ENCODE measurements around the gene NOD2.

The NOD2 gene

DNA sequence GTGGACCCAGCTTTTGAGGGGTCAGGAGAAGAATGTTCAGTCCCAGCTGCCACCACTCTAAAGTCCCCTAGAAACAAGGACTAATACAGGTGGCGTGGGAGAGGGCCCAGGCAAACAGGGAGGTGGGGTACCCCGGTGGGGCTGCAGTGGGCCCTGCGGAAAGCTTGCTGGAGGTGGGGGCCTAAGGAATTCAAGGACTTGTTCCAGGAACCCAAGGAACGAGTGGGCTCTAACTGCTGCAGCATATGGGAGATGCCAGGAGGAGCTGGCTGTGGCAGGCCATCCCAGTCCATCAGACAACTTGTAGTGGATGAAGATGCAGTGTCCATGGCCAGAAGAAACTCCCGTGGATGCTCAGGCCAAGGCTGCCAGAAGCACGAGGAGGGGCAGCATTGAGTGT lies 22.9 kb upstream of the NOD2 start:
- no peak for DNase-seq

- no peak for DNase-seq
These were observed 21.7 kb upstream of the NOD2 start for GRCh38 chr16:50671644-50672260.

DNA sequence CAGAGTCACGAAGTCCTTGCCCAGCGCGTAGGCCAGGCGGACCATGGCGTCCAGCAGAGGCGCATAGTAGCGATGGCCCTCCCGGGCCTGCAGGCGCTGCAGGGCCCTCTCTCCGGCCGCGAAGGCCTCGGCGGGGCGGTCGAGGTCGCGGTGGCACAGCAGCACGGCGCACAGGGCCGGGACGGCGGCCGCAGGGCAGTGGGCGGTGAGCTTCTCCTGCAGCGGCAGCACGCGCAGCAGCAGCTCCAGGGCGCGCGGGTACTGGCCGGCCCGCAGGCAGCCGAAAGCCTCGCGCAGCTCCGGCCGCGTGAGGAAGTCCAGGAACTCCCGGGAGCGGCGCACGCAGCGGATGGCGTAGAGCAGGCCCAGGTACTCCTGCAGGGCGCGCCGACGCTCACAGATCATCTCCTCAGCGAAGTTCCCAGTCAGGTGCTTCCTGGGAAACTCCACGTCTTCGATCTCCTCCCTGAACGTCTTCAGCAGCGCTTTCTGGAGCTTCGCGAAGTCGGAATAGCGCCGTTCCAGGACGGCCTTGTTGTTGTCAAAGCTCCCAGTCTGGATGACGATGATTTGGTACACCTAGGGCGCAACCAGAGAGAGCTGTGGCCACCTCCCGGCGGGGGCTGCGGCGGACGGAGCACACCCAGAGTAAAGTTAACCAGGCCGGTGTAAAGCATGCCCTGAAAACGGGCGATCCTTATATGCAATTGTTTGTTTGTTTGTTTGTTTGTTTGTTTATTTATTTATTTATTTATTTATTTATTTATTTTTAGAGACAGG lies 19.7 kb upstream of the NOD2 start:
- no peak for DNase-seq

- DNase-seq = no peak
These were observed 18.6 kb upstream of the NOD2 start for GRCh38 chr16:50674831-50675230.

- no peak for DNase-seq
These were observed 17.5 kb upstream of the NOD2 start for GRCh38 chr16:50675686-50676610.

GRCh38 chr16:50676684-50677225 lies 16.7 kb upstream of the NOD2 start:
- no peak for DNase-seq

DNA sequence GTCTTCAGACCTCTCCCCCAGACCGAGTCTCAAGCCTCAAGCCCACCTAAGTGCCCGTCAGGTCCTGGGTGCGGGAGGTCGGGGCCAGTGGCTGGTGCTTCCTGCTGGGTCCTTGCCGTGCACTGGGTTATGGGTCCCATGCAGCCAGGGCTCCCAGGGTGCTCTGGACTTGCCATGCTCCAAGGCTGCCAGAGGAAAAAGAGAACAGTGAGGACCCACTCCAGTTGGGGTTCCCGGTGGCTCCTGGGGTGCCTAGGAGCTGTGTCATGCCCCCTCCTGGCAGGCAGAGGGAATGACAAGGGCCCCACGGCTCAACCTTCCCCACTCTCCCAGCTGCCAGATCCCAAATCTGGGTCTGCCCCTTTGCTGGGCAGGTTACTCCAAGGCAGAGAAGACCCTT lies 16.1 kb upstream of the NOD2 start:
- no peak for DNase-seq

DNA sequence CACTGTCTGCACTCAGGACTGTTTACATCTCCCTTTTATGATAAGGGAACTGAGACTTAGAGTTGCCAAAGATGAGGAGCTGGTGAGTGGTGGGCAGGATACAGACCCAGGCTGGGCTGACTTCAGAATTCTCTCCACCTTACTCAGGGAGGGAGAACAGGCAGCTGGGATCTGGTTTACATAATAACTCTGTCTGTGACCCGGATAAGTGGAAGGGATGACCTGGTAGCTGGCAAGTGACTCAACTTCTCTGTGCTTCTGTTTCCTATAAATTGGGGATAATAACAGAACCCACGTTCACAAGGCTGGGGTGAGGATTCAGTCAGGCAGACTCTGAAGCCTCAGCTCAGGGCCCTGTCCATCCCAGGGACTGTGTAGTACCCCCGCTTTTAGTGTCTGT lies 14.9 kb upstream of the NOD2 start:
- no peak for DNase-seq

DNA sequence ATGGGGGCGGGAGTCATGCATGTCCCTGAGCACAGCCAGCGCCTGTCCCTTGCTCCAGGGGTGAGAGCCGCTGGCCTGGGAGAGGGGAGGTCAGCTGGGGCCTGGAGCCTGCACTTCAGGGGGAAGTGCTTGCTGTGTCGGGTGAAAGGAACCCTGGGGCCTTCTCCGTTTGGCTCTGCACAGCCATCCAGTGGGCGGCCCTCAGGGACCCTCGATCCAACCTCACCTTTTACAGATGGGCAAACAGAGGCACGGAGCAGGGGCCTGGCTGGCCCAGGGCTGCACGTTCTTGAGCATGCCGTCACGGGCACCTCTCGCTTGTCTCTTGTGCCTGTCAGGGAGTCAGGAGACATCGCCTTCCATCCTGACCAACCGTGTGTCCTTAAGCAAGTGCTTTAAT lies 14.1 kb upstream of the NOD2 start:
- no peak for DNase-seq

- DNase-seq = no peak
These were observed 13.5 kb upstream of the NOD2 start for GRCh38 chr16:50679676-50680555.

DNA sequence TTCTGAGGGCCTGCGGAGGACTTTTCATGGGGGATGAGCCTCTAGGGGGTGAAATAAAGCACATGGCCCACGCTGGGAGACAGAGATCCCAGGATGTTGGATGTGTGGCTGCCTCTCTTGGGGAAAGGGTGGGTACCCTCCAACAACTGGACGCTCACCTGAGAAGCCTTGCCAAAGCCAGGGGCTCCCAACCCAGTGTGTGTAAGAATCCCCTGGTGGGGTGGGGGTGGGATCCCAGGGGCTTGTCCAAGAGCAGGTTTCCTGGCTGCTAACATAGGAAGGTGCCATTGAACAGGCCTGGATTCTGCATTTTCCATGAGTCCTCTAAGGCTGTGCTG lies 12.9 kb upstream of the NOD2 start:
- DNase-seq = no peak

- DNase-seq = no peak
These were observed 12.2 kb upstream of the NOD2 start, which contains the start of gene SNX20 for GRCh38 chr16:50681021-50681885. TSS of gene SNX20 (minus strand) at chr16:50681312. CDS start at chr16:50677526, 3,786 bp downstream.

DNA sequence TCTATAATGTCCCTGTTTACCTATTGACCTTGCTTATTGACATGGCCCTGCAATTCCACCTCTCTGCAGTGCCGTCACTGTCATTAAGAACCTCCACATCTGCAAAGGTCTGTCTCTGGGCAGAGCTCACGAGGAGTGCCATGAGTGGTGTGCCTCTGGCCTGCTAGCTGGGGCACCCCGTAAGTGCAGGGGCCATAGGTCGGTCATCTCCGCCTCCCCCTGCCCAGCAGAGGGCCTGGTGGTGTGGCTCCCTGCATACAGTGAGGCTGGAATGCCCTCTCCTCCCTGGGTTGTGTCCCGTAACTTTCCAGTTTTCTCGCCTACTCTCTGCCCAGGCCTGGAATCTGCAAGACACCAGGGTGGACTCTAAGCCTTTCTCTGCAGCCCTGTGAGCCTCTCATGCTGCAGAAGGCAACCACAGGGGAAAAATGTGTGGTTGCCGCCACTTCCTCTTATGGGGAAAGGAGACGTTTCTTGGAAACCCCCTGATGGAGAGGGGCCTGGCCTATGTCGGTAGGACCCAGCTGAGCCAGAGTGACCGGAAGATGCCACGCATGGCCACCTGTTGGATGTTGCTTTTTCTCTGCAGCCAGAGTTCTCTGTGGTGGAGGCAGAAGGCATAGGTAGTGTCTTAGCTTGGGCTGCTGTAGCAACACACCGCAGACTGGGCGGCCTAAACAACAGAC lies 9.6 kb upstream of the NOD2 start:
- DNase-seq = peak in 2 of 14 donors; percentile 22 to 45

DNA sequence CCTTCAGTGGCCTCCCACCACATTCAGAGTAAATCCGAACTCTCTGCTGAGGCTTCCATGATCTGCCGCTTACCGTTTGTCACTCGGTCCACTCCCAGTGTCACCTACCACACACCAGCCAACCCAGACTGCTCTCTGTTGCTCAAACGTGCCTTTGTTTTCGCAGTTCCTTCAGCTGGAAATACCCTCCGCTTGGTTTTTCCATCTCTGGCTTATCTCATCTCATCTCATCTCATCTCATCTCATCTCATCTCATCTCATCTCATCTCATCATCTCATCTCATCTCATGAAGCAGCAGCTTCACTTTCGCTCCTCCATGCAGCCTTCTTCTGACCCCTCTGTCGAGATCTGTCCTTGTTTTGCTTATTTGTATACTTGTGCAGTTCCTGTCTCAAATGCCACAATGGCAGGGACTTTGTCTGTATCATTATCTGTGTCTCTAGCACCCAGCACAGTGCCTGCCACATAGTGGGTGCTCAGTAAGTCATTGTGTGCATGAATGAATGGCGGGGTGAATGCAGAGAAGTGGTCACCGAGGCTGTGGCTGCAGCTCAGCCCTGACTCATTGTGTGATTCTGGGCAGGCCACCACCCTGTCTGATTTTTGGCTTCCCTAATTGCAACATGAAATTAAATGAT lies 8.5 kb upstream of the NOD2 start:
- no peak for DNase-seq

DNA sequence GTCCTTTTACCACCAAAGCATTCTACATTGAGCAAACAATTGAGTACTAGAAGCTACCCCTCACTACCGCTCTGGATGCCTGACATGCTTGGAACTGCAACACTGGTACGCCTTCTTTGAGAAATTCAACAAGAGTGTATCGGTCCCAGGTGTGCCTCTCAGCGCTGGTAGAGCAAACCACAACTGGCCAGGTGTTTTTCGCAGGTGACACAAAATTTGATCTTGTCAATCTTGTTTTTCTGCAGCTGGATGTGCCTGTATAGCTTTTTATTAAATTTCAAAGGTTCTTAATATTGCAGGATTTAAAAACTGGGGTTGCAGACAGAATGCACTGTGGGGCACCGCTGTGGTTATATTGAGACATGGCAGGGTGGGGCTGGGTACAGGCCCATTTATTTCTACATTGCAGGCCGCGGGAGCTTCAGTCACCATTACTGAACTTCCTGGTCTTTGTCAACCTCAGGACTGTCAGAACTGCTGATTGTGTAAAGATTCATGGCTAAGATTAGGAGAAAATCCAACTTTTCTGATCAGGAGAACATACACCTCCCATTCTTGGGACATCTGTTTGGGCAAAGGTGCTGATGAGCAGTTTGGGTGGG lies 7.8 kb upstream of the NOD2 start:
- DNase-seq = no peak

- no peak for DNase-seq
These were observed 5.3 kb upstream of the NOD2 start for GRCh38 chr16:50688083-50688482.

- DNase-seq = no peak
These were observed 4.5 kb upstream of the NOD2 start for GRCh38 chr16:50688867-50689266.

DNA sequence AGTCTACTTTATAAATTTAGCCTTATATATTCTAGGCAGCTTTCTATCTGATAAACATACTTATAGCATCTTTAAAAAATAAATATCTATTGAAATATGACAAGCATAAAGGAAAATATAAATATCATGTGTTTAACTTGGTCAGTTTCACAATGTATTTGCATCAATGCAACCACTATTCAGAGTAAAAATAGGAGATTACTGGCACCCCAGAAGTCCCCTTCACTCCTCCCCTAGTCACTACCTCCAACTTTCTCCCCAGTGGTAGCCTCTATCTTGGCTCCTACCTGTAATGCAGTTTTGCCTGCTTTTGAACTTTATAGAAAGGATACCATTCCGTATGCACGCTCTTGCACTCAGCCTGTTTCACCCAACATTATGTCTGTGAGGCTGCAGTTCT lies 3.2 kb upstream of the NOD2 start:
- DNase-seq = no peak

DNA sequence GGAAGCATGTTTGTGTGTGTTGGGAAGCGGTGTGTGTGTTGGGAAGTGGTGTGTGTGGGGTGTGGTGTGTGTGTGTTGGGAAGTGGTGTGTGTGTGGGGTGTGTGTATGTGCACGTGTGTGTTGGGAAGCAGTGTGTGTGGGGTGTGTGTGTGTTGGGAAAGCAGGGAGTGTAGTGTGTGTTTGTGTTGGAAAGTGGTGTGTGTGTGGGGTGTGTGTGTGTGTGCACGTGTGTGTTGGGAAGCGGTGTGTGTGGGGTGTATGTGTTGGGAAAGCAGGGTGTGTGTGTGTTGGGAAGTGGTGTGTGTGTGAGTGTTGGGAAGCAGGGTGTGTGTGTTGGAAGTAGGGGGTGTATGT lies 785 bp upstream of the NOD2 start:
- DNase-seq = no peak

- DNase-seq = no peak
These were observed 800 bp downstream of the NOD2 start for GRCh38 chr16:50694206-50694605.
